Measurements from ENCODE around the gene CUL9.
A peak's percentile ranks its signal among the peaks of the same experiment; 100 is the strongest.

CUL9 gene

DNA sequence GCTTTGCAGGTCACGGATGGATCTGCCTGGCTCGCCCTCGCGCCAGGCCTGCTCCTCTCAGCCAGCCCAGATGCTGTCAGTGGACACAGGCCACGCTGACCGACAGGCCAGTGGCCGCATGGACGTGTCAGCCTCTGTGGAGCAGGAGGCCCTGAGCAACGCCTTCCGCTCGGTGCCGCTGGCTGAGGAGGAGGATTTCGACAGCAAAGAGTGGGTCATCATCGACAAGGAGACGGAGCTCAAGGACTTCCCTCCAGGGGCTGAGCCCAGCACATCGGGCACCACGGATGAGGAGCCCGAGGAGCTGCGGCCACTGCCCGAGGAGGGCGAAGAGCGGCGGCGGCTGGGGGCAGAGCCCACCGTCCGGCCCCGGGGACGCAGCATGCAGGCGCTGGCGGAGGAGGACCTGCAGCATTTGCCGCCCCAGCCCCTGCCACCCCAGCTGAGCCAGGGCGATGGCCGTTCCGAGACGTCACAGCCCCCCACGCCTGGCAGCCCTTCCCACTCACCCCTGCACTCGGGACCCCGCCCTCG, 80.9 kb downstream of the CUL9 start:
- no peaks in the 10 kb centered on the region for H3K9me3 ChIP-seq (ENCODE audit: control insufficient read depth, insufficient read depth, low read length)
- peaks cover 2% of the 10 kb centered on the region; the same call in 1 of the 2 replicates for H3K27me3 ChIP-seq (ENCODE audit: control insufficient read depth, insufficient read depth, low read length)
- no peak overlapping the region for H3K27ac ChIP-seq (ENCODE audit: low read length)
- DNase-seq (ENCODE audit: low read depth, low spot score): no peak
- no CpG with 5 or more reads among the region's 39 CpGs for WGBS (ENCODE audit: insufficient coverage, insufficient read length)
- no peak overlapping the region for H3K4me3 ChIP-seq (ENCODE audit: low read length)
- no peaks in the 10 kb centered on the region for H3K36me3 ChIP-seq (ENCODE audit: control insufficient read depth, insufficient read depth, low read length)
- H3K4me1 ChIP-seq (ENCODE audit: control insufficient read depth, insufficient read depth, low read length): peaks cover 2% of the 10 kb centered on the region; the same call in 1 of the 2 replicates

DNA sequence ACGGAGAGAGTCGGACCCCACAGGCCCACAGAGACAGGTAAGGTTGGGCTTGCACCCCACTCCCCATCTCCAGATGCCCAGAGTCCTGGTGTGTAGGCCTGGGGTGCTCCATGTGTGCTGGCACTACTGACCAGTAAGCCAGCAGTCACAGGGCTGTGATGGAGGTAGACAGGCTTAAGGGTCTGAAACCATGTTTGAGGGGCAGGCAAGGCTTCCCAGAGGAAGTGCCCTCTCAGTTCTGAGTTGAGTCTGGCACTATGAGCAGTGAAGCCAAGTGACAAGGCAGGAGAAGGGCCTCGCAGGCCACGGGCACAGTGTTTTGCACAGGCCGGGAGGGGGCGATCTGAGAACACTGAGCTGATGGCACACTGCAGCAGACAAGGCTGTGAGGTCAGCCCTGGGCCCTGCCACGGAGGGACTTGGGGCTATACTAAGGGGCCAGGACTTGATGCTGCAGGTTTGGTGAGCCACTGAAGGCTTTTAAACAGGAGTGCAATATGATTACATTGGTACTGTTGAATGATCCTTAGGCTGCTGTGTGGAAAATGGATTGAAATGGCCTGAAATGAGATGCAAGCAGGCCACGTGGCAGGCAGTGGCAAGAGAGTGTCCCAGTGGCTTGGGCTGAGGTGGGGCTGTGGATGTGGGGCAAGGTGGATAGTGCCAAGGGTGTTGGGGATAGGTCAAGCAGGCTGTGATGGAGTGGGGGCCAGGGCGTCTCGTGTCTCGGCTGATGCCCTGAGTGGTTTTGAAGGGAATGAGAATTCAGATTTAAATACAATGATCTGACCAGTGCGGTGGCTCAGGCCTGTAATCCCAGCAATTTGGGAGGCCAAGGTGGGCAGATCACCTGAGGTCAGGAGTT, 81.5 kb downstream of the CUL9 start:
- Histone ChIP-seq H3K4me3 (ENCODE audit: low read length) (no peak overlapping the region), H3K27me3 (ENCODE audit: control insufficient read depth, insufficient read depth, low read length) (peaks cover 7% of the 10 kb centered on the region; the same call in 1 of the 2 replicates), H3K4me1 (ENCODE audit: control insufficient read depth, insufficient read depth, low read length) (peaks cover 6% of the 10 kb centered on the region; the same call in 1 of the 2 replicates), H3K36me3 (ENCODE audit: control insufficient read depth, insufficient read depth, low read length) (no peaks in the 10 kb centered on the region), H3K27ac (ENCODE audit: low read length) (no peak overlapping the region), H3K9me3 (ENCODE audit: control insufficient read depth, insufficient read depth, low read length) (no peaks in the 10 kb centered on the region)
- WGBS (ENCODE audit: insufficient coverage, insufficient read length): no CpG with 5 or more reads among the region's 12 CpGs
- peak; percentile 71 for DNase-seq (ENCODE audit: low read depth, low spot score)

DNA sequence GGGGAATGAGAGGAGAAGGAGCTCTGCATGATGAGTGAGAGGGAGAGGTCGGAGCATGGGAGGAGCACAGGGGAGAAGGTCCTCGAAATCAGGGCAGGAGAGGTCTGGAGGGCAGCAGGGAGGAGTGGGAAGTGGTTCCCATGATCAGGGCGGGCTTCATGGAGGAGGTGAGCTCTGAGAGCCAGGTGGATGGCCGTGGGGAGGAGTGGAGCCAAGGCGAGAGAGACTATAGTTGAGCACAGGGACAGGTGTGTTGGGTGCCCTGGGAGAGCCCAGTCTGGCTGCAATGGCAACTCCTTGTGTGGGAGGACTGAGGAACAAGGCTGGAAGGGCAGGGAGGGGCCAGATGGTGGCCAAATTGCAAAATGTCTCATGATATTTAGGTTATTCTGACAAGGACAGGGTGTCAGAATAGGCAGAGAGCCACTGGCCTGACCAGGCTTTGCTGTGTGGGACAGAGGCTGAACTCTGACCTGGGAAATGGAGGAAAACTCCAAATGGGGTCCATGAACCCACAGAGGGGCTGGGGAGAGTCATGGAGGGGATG, 82.7 kb downstream of the CUL9 start:
- WGBS (ENCODE audit: insufficient coverage, insufficient read length): no CpG with 5 or more reads among the region's 5 CpGs
- no peak for DNase-seq (ENCODE audit: low read depth, low spot score)
- peaks cover 9% of the 10 kb centered on the region for H3K4me1 ChIP-seq (ENCODE audit: control insufficient read depth, insufficient read depth, low read length)
- H3K36me3 ChIP-seq (ENCODE audit: control insufficient read depth, insufficient read depth, low read length): no peaks in the 10 kb centered on the region
- H3K4me3 ChIP-seq (ENCODE audit: low read length): no peak overlapping the region
- peaks cover 14% of the 10 kb centered on the region; the same call in 1 of the 2 replicates for H3K27me3 ChIP-seq (ENCODE audit: control insufficient read depth, insufficient read depth, low read length)
- H3K27ac ChIP-seq (ENCODE audit: low read length): no peak overlapping the region
- H3K9me3 ChIP-seq (ENCODE audit: control insufficient read depth, insufficient read depth, low read length): no peaks in the 10 kb centered on the region

DNA sequence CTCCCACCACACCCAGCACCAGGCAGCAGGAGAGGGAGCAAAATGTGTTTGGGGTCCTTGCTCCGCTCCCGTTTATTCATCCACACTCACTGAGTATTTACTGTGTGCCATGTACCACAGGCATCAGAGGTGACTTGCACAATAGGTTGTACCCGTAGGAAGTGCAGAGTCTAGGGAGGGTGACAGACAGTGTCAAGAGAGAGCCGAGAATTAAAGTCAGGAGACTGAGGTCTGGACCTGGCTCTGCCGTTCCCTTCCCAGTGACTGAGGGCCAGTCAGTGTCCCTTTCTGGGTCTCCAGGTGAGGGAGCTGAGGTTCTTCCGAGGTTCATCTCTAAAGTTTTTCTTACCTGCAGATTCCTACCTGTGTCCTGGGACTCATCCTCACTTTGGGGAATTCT, 83.6 kb downstream of the CUL9 start:
- Histone ChIP-seq H3K9me3 (ENCODE audit: control insufficient read depth, insufficient read depth, low read length) (no peaks in the 10 kb centered on the region), H3K4me1 (ENCODE audit: control insufficient read depth, insufficient read depth, low read length) (peaks cover 9% of the 10 kb centered on the region), H3K36me3 (ENCODE audit: control insufficient read depth, insufficient read depth, low read length) (no peaks in the 10 kb centered on the region), H3K27ac (ENCODE audit: low read length) (no peak overlapping the region), H3K4me3 (ENCODE audit: low read length) (no peak overlapping the region), H3K27me3 (ENCODE audit: control insufficient read depth, insufficient read depth, low read length) (peaks cover 14% of the 10 kb centered on the region; the same call in 1 of the 2 replicates)
- no peak for DNase-seq (ENCODE audit: low read depth, low spot score)
- WGBS (ENCODE audit: insufficient coverage, insufficient read length): no CpG with 5 or more reads among the region's 6 CpGs

DNA sequence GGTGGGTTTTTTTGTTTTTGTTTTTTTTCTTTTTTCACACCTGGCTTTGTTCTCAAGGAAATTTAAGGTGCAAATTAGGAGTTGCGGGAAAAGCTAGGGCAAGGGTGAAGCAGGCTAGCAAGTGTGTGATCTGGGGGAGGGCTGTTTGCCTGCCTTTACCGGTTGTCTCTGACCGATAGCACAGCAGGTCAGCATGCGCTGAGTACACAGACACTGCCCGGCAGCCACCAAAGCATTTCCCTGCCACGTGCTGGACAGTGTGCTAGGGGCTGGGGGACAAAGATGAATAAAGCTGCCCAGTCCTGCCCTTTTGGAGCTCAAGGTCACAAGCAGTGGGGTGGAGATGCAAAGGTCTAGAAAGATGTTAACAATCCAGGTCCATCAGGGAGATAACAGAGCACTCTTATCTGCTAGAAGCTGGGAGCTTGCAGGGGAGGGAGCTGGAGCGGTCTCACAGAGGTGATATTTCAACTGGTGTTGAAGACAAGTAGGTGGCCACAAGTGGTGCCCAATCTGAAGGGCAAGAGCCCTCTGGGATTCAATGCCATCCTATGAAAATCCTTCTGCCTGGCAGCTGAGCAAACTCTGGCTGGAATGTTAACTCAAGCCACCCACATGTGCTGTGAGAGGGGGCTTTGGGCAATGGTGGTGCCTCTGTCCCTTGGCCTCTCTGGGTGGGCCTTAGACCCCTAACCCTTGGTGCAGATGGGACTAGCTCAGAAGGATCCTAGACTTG, 85.8 kb downstream of the CUL9 start:
- H3K27me3 ChIP-seq (ENCODE audit: control insufficient read depth, insufficient read depth, low read length): peaks cover 14% of the 10 kb centered on the region; the same call in 1 of the 2 replicates
- no peak overlapping the region for H3K27ac ChIP-seq (ENCODE audit: low read length)
- peaks cover 9% of the 10 kb centered on the region for H3K4me1 ChIP-seq (ENCODE audit: control insufficient read depth, insufficient read depth, low read length)
- no peak overlapping the region for H3K4me3 ChIP-seq (ENCODE audit: low read length)
- no CpG with 5 or more reads among the region's 7 CpGs for WGBS (ENCODE audit: insufficient coverage, insufficient read length)
- no peak for DNase-seq (ENCODE audit: low read depth, low spot score)
- no peaks in the 10 kb centered on the region for H3K36me3 ChIP-seq (ENCODE audit: control insufficient read depth, insufficient read depth, low read length)
- no peaks in the 10 kb centered on the region for H3K9me3 ChIP-seq (ENCODE audit: control insufficient read depth, insufficient read depth, low read length)

DNA sequence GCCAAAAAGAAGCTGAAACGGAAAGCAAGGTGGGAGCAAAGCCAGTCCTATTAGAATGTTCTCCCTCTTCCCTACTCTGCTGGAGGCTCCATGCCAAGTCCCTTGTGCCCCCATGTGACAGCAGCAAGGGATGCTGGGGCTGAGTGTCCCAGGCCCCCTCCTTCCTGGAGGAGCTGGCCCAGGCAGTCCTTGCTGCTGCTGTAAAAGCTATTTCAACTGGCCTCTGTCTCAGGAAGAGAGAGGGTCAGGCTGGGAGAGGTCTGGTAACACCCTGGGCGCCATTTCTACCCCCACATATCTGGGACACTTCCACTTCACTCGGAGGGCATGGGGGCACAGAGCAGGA, 86.3 kb downstream of the CUL9 start:
- Histone ChIP-seq H3K9me3 (ENCODE audit: control insufficient read depth, insufficient read depth, low read length) (no peaks in the 10 kb centered on the region), H3K36me3 (ENCODE audit: control insufficient read depth, insufficient read depth, low read length) (no peaks in the 10 kb centered on the region), H3K4me1 (ENCODE audit: control insufficient read depth, insufficient read depth, low read length) (peaks cover 9% of the 10 kb centered on the region), H3K4me3 (ENCODE audit: low read length) (no peak overlapping the region), H3K27me3 (ENCODE audit: control insufficient read depth, insufficient read depth, low read length) (peaks cover 14% of the 10 kb centered on the region; the same call in 1 of the 2 replicates), H3K27ac (ENCODE audit: low read length) (no peak overlapping the region)
- no peak for DNase-seq (ENCODE audit: low read depth, low spot score)
- WGBS (ENCODE audit: insufficient coverage, insufficient read length): no CpG with 5 or more reads among the region's 3 CpGs

DNA sequence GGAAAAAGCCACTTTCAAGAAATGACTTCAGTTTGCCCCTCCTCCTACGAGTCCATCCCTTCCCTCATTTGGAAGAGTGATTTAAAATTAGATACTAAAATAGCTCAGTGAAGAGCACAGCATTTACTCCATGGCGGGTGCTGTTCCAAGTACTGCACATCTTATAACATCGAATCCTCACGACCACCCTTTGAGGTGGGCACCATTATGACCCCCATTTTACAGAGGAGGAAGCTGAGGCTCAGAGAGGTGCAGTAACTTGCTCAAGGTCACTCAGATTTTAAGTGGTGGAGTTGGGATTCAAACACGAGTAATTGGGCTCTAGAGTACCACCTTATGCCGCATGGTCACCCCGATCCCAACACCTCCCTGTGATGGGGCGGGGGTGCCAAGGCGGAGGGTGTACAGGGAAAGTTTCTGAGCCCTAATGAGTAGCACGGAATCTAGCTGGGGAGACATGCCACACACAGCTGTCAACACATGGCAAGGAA, 86.8 kb downstream of the CUL9 start:
- Histone ChIP-seq H3K27ac (ENCODE audit: low read length) (no peak overlapping the region), H3K27me3 (ENCODE audit: control insufficient read depth, insufficient read depth, low read length) (peaks cover 14% of the 10 kb centered on the region; the same call in 1 of the 2 replicates), H3K4me1 (ENCODE audit: control insufficient read depth, insufficient read depth, low read length) (peaks cover 9% of the 10 kb centered on the region), H3K4me3 (ENCODE audit: low read length) (no peak overlapping the region), H3K36me3 (ENCODE audit: control insufficient read depth, insufficient read depth, low read length) (no peaks in the 10 kb centered on the region), H3K9me3 (ENCODE audit: control insufficient read depth, insufficient read depth, low read length) (no peaks in the 10 kb centered on the region)
- WGBS (ENCODE audit: insufficient coverage, insufficient read length): no CpG with 5 or more reads among the region's 10 CpGs
- DNase-seq (ENCODE audit: low read depth, low spot score): no peak

DNA sequence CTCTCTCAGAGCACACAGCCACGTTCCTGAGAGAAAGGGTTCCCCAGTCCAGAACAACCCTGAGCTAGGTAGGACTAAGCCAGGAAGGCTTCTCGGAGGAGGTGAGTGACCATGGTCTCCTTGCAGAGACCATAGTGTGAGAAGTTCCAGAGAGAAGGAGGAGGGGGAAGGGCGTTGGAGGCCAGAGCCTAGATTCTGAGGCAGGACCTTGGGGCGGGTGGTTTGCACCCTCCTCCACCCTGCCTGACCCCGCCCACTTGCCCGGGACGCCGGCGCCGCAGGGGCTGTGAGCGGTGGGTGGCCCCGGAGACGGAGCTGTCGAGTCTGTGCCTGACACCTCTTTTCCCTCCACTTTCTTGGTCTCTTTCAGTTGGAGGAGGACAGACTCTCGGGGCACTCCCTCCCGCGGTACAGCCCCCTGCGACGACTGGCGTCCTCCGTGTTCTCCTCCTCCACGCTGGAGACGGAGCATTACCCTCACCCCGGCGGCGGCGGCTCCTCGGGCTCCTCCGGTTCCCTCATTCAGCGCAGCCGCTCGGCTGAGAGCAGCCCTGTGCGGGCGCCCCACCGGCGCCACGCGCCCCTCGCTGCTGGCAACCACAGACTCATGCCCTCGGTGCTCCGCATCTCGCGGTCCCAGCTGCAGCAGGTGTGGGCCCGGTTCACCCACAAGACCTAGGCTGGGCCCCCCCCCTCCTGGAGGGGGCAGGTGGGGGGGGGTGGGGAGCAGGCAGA, 87.4 kb downstream of the CUL9 start:
- no peaks in the 10 kb centered on the region for H3K36me3 ChIP-seq (ENCODE audit: control insufficient read depth, insufficient read depth, low read length)
- no peaks in the 10 kb centered on the region for H3K9me3 ChIP-seq (ENCODE audit: control insufficient read depth, insufficient read depth, low read length)
- peaks cover 9% of the 10 kb centered on the region for H3K4me1 ChIP-seq (ENCODE audit: control insufficient read depth, insufficient read depth, low read length)
- DNase-seq (ENCODE audit: low read depth, low spot score): no peak
- no CpG with 5 or more reads among the region's 44 CpGs for WGBS (ENCODE audit: insufficient coverage, insufficient read length)
- H3K27me3 ChIP-seq (ENCODE audit: control insufficient read depth, insufficient read depth, low read length): peaks cover 16% of the 10 kb centered on the region; the same call in 1 of the 2 replicates
- H3K4me3 ChIP-seq (ENCODE audit: low read length): peak overlapping the region; percentile 15; the same call in 1 of the 2 replicates
- H3K27ac ChIP-seq (ENCODE audit: low read length): no peak overlapping the region

DNA sequence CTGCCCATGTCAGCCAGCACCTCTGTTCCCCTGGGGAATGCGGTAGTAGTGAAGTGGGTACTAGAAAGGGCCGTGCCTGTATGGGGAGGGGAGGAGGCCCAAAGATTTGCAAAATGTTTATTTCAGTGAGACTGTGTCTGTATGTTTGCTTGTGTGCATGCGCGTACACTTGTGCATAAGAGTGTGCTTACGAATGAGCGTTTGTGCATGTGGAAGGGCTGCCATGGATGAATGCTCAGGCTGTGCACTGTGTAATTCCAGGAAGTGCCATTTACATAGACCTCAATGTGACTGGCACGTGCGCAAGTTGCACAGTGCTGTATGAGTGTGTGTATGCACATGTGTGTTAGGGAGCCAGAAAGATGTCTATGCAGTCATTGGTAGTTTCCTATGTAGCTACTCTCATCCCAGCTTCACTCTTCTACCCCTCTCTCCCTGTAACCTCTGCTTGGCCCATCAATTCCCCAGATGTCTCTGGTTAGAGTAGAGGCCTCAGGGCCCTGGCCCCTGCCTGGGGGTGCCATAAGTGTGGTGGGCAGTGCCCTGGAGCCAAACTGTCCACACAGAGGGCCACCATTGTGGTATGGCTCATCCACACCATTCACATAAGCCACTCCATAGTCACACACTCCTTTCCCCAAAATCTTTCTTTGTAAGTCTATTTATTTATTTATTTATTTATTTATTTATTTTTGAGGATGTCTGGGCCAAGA, 89.3 kb downstream of the CUL9 start:
- Histone ChIP-seq H3K36me3 (ENCODE audit: control insufficient read depth, insufficient read depth, low read length) (no peaks in the 10 kb centered on the region), H3K4me1 (ENCODE audit: control insufficient read depth, insufficient read depth, low read length) (peaks cover 10% of the 10 kb centered on the region), H3K27me3 (ENCODE audit: control insufficient read depth, insufficient read depth, low read length) (peaks cover 23% of the 10 kb centered on the region; the same call in 1 of the 2 replicates), H3K27ac (ENCODE audit: low read length) (no peak overlapping the region), H3K4me3 (ENCODE audit: low read length) (no peak overlapping the region), H3K9me3 (ENCODE audit: control insufficient read depth, insufficient read depth, low read length) (no peaks in the 10 kb centered on the region)
- WGBS (ENCODE audit: insufficient coverage, insufficient read length): no CpG with 5 or more reads among the region's 8 CpGs
- DNase-seq (ENCODE audit: low read depth, low spot score): no peak

Data from iPS DF 6.9 (cell line).